GM06990 (cell line): ENCODE measurements around the gene RNFT1.
"Not testable (repeated sequence)": the region's sequence is repeated elsewhere in the genome, so short reads cannot be mapped to it uniquely, and the experiment has no call there.

Experiments
- DNase-seq: peaks from one replicate; pipeline ENCODE4 v3.0.0-alpha.2; 2011; ENCODE audit not compliant: insufficient read length; ENCODE audit errors: extremely low read depth
- H3K27me3 ChIP-seq: replicated peaks from 2 replicates; pipeline ENCODE4 v1.6.0; 2011; ENCODE audit warnings: low read length; ENCODE audit not compliant: control insufficient read depth, insufficient read depth
- H3K36me3 ChIP-seq: 2 replicates; pipeline ENCODE4 v1.5.1; 2011; ENCODE audit warnings: low read length; ENCODE audit not compliant: control insufficient read depth, insufficient read depth
- H3K4me3 ChIP-seq: replicated peaks from 2 replicates; pipeline ENCODE4 v1.5.1; 2011; ENCODE audit warnings: low read depth, mild to moderate bottlenecking, control low read depth, low read length
- CTCF ChIP-seq: IDR thresholded peaks from 2 replicates; pipeline ENCODE4 v1.5.1; 2011; ENCODE audit warnings: low read length, control low read depth, mild to moderate bottlenecking, inconsistent platforms; ENCODE audit not compliant: insufficient read depth, poor library complexity, severe bottlenecking

Gene RNFT1

GRCh38 chr17:59950049-59950448 lies 14.5 kb downstream of the RNFT1 start:
- peaks cover 3% of the 10 kb centered on the region; the same call in 1 of the 2 replicates for H3K36me3 ChIP-seq
- no peak overlapping the region for H3K4me3 ChIP-seq
- no peak for DNase-seq
- H3K27me3 ChIP-seq: no peaks in the 10 kb centered on the region
- no peak for TF ChIP-seq CTCF

GRCh38 chr17:59947310-59947709 lies 17.2 kb downstream of the RNFT1 start:
- H3K27me3 ChIP-seq, H3K36me3 ChIP-seq, H3K4me3 ChIP-seq, DNase-seq: not testable (repeated sequence)

GRCh38 chr17:59946433-59946832 lies 18.1 kb downstream of the RNFT1 start:
- H3K27me3 ChIP-seq, H3K4me3 ChIP-seq, H3K36me3 ChIP-seq, DNase-seq: not testable (repeated sequence)

- no peak for TF ChIP-seq CTCF
- H3K27me3 ChIP-seq: no peaks in the 10 kb centered on the region
- H3K36me3 ChIP-seq: peaks cover 3% of the 10 kb centered on the region
- no peak overlapping the region for H3K4me3 ChIP-seq
- DNase-seq: no peak
These were observed 23.4 kb downstream of the RNFT1 start for GRCh38 chr17:59941131-59941530.

GRCh38 chr17:59940697-59941096 lies 23.8 kb downstream of the RNFT1 start:
- DNase-seq, H3K27me3 ChIP-seq, H3K36me3 ChIP-seq, H3K4me3 ChIP-seq: not testable (repeated sequence)

GRCh38 chr17:59933317-59933716 lies 31.2 kb downstream of the RNFT1 start:
- not testable (repeated sequence) for H3K36me3 ChIP-seq, DNase-seq, H3K4me3 ChIP-seq, H3K27me3 ChIP-seq

GRCh38 chr17:59930768-59931167 lies 33.8 kb downstream of the RNFT1 start:
- H3K36me3 ChIP-seq, H3K27me3 ChIP-seq, H3K4me3 ChIP-seq, DNase-seq: not testable (repeated sequence)

GRCh38 chr17:59930121-59930520 lies 34.4 kb downstream of the RNFT1 start:
- not testable (repeated sequence) for H3K27me3 ChIP-seq, H3K36me3 ChIP-seq, DNase-seq, H3K4me3 ChIP-seq

- not testable (repeated sequence) for H3K27me3 ChIP-seq, DNase-seq, H3K36me3 ChIP-seq, H3K4me3 ChIP-seq
These were observed 43.9 kb downstream of the RNFT1 start for GRCh38 chr17:59920637-59921036.
